IPS-NIHi11 (cell line): ENCODE measurements around the gene PPEF1.
A peak's percentile ranks its signal among the peaks of the same experiment; 100 is the strongest.
"Not testable (repeated sequence)": the region's sequence is repeated elsewhere in the genome, so short reads cannot be mapped to it uniquely, and the experiment has no call there.

Experiments
- DNase-seq: peaks from one replicate; pipeline ENCODE4 v3.0.0; 2012; ENCODE audit warnings: mixed read lengths, low spot score

Gene PPEF1

GRCh38 chrX:18793601-18794089, 86.2 kb downstream of the PPEF1 start:
- peak; percentile 7 for DNase-seq

DNA sequence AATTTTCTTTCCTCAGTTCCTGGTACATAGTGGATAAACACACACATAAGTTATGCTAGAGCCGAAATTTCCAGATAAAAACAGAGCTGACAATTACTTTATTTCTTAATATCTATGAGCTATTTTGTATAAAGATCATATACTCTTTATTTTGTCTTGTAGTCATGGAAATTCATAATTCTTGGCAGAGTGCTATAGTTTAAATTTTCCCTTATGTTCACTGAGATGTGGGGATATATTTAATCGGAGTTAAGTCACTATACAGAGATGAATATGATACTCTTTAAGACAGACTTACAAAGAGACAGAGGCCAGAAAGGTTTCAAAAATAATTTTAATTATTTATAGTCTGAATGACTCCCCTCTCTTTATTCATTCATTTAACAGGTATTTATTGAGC, 89.7 kb downstream of the PPEF1 start:
- DNase-seq, result no peak

DNA sequence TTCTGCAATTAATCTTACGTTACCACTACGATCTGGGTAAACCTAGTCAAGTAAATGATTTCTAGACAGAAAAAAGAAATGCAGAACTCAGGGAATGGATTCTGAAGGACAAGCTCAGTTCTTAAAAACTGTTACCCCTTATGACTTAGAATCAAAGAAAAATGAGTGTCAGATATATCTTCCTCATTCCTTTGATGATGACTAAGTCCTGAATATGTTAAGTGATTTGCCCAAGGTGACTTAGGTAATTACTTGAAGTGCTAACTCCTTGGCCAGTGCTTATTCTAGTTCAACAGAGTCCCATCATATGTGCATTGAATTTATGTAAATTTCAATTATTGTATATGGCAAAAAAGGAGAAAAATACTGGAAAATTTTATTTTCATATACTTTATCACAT, 92.5 kb downstream of the PPEF1 start:
- DNase-seq, result no peak

DNA sequence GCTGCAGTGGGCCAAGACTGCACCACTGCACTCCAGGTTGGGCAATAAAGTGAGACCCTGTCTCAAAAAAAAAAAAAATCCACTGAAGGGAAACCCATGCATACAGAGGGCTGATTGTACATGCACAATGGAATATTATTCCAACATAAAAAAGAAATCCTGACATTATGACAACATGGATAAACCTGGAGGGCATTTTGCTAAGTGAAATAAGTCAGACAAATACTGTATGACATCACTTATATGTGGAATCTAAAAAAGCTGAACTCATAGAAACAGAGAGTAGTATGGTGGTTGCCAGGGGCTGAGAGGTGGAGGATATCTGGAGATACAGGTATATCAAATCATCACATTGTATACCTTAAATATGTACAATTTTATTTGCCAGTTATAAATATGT, 102.2 kb downstream of the PPEF1 start:
- no peak for DNase-seq

GRCh38 chrX:18810416-18810815, 103.0 kb downstream of the PPEF1 start:
- no peak for DNase-seq

DNA sequence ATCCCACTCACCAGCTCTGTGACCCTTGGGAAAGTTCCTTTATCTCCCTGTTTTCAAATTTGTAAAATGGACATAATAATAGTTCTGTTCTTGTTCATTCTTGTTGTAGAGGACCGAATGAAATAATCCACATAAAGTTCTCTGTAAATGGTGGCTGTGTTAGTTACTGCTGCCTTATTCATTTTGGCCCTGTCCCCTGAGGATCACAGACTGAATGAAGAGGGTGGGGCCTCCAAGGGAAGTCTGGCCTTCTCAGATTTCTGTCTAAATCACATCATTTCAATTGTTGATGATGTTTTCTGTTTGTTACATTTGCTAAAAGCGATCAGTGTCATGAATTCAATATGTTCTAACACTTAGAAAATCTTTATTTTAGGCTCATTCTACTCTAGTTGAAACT, 117.9 kb downstream of the PPEF1 start:
- no peak for DNase-seq

- DNase-seq, result no peak
Measured at GRCh38 chrX:18828832-18829404, 121.5 kb downstream of the PPEF1 start.

DNA sequence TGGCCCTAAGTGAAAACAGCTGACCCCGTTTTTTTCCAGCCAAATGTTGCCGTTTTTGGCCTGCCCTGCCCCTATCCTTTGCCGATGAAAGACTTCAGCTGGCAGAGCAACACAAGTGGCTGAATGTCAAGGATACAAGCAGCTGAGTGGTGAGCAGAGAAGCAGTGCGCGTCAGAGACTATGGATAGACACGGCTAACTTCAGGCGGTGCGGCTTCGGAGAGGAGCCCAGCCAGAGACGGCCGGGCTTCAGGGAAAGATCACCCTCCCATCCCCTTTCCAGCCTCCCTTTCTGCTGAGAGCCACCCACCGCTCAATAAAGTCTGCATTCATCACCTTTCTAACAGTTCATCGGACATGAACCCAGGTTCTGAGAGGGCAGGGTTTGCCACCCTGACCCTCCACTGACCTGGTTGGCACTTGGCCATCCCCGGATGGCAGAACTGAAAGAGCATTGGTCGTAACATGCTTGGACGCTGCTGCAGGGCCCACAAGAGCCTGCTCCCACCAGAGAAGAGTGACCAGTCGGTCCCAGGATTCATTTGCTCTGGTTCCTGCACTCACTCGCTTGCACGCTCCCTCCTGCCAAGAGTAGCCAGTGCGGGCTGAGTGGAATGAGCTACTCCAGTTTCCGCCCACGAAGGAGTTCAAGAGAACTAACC, 125.8 kb downstream of the PPEF1 start:
- no peak for DNase-seq

- DNase-seq, result not testable (repeated sequence)
Measured at GRCh38 chrX:18847901-18848300, 140.5 kb downstream of the PPEF1 start.

DNA sequence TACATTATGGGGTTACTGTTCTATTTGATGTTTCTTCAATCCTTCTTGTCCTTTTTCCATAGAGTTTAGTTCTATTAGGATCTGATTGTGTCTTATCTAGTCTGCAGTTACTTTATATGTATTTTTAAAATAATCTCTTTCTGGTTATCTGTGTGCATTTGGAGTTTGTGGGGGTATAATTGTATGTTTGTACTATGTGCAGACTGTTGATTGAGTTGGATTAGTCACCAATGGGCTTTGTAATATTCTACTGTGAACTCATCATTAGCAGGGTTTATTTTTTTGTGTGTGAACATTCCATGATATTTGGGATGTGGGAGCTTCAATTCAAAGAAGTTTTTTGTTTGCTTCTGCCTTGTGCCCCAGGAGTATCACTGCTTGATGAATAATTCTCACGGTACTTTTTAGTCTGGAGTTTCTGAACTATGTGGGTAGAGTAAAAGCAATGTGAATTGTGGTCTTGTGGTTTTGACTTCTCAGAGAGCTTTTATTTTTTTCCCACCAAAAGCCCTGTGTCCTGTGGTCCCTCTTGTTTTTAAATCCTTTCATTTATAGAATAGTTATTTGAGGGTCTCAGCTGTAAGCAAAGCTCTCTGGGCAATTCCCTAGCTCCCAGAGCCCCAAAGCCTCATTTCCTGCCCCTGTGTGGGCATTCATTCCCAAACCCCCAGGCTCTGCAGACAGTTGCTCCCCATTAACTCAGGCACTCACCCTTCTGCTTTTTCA, 148.6 kb downstream of the PPEF1 start:
- no peak for DNase-seq

- no peak for DNase-seq
Measured at GRCh38 chrX:18856645-18856997, 149.2 kb downstream of the PPEF1 start.

DNA sequence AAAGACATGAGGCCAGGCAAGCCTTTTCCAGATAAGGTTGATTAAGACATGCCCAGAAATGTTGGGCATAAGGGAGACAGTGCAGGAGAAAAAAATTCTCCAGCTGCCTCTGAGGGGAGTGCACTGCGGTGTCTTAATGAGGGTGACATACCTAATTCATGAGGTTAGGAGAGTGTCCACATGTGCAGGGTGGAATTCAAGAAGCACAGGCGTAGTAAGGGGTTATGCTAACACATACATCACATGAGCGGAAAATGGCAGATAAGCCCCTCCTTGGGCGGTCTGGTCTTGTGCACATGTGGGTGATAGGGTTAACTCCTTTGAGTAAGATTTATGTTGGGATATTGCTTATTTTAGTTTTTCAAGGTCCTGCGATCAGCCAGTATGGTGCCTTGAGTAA, 154.1 kb downstream of the PPEF1 start:
- DNase-seq, result no peak

DNA sequence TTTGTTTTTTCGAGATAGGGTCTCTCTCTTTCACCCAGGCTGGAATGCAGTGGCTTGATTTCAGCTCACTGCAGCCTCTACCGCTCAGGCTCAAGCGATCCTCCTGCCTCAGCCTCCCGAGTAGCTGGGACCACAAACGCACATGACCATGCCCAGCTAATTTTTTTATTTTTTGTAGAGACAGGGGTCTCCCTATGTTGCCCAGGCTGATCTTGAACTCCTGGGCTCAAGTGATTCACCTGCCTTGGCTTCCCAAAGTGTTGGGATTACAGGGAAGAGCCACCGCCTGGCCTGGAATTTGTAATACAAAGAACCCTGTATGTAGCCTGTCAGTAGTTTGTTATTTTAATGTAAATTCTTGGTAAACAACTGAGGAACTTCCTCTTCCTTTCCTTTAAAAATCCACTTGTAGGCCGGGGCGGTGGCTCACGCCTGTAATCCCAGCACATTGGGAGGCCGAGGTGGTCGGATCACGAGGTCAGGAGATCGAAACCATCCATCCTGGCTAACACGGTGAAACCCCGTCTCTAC, 157.0 kb downstream of the PPEF1 start:
- no peak for DNase-seq

GRCh38 chrX:18871161-18871890, 163.9 kb downstream of the PPEF1 start:
- no peak for DNase-seq

DNA sequence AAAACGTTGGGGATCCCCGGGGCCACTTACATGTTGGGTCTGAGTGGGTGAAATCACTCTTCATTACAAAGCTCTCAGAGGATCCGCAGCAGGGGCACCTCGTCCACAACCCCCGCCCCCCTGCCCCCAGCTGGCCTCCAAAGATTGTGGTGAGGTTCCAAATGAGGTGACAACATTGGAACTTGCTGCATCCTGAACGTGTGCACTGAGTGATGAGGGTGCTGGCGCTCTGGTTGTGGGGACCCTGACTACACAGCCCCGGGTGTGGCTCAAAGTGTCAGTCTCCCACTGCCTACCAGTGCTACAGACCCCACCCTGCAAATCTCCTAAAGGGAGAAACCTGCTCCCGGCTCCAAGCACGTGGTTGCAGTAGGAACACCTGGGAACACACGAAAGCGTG, 164.5 kb downstream of the PPEF1 start:
- DNase-seq, result no peak

DNA sequence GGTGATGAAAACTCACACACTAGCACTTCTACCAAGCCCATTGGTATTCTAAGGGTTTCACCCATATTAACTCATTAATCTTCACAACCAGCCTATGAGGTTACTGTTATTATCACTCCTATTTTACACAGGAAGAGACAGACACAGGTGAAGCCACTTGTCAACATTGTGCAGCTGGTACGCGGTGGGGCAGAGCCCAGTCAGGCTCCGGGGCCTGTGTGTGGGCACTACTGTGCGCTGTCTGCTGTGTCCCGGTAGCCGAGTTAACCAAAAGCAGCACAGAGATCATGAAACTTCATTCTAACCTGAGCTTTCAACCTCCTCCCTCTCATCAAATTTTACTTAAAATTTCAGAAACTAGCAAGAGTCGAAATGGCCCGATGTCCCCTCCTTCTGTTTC, 165.2 kb downstream of the PPEF1 start:
- DNase-seq, result no peak

- no peak for DNase-seq
Measured at GRCh38 chrX:18873189-18873791, 165.8 kb downstream of the PPEF1 start.

- no peak for DNase-seq
Measured at GRCh38 chrX:18873836-18874235, 166.4 kb downstream of the PPEF1 start.

- DNase-seq, result no peak
Measured at GRCh38 chrX:18874560-18875255, 167.3 kb downstream of the PPEF1 start.

DNA sequence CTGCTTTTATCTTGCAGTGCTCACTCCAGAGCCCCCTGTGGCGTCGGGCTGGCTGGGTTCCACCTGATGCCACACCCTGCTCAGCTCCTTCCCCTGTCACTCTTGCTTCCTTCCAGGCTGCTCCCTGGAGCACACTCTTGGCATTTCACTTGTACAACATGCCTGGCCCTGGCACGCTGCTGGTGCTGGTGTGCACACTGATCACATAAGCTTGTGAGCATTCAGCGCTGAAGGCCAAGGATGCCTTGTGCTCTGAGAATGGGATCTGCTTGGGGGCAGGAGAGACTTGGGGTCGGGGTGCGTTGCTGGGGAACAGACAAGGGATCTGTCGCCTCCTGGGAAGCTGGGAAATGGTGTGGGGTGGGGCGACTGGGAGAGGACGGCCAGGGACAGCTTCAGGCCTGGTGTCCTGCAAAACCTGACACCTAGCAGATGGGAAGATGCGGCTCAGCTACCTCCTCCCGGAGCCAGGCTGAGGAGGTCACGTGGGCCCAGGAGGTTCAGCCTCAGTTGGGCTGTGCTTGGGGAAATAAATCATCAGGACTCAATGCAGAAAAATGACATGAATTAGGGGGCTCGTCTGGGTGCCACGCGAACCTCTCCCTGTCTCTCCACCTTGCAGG, 167.9 kb downstream of the PPEF1 start:
- DNase-seq, result no peak

GRCh38 chrX:18877469-18877868, 170.0 kb downstream of the PPEF1 start:
- DNase-seq, result no peak
